Stomach (tissue), 9 donors: ENCODE measurements around the gene CCDC141. TPM values are rescaled to one million over a fixed set of nuclear protein-coding genes. Genes with fewer than 3 reads are reported as not detected.
"Not testable (repeated sequence)": the region's sequence is repeated elsewhere in the genome, so short reads cannot be mapped to it uniquely, and the experiment has no call there.

ENCODE experiments used
- DNase-seq, 2 donors: peaks; one replicate each; pipeline versions ENCODE4 v3.0.0 to v3.0.0-alpha.2; 2013 to 2019
- H3K27ac ChIP-seq, 5 donors: fragments of 200-600 bp in 4 of 5; sonication (generic) in 4 of 5; one replicate each; pipeline ENCODE4 v1.5.1; 2013 to 2019; ENCODE audit warnings: mild to moderate bottlenecking in 1 of 5, moderate library complexity in 1 of 5
- H3K27me3 ChIP-seq, 3 donors: fragments of 200-600 bp; sonication (generic); one replicate each; pipeline ENCODE4 v1.5.1; 2017 to 2019; ENCODE audit warnings: mixed run types in 1 of 3
- H3K36me3 ChIP-seq, 4 donors: fragments of 200-600 bp; sonication (generic); 1 replicate in 3 of 4; 2 replicates in 1 of 4; pipeline ENCODE4 v1.5.1; 2016 to 2019
- H3K4me1 ChIP-seq, 4 donors: fragments of 200-600 bp; sonication (generic); one replicate each; pipeline ENCODE4 v1.5.1; 2016 to 2019
- H3K4me3 ChIP-seq, 4 donors: fragments of 200-600 bp; sonication (generic) in 3 of 4; one replicate each; pipeline ENCODE4 v1.5.1; 2016 to 2019; ENCODE audit warnings: mild to moderate bottlenecking in 1 of 4
- H3K9me3 ChIP-seq, 4 donors: fragments of 200-600 bp; sonication (generic); one replicate each; pipeline ENCODE4 v1.5.1; 2016 to 2019
- CTCF ChIP-seq, 7 experiments: fragments of 450-650 bp in 4 of 7; fragments of 200-600 bp in 3 of 7; sonication (generic) in 3 of 7; IDR thresholded peaks; one replicate each; pipeline ENCODE4 v1.5.1; 2016 to 2019; ENCODE audit warnings: antibody characterized with exemption in 7 of 7, control low read depth in 2 of 7, mild to moderate bottlenecking in 1 of 7
- EP300 ChIP-seq: sonication (generic); formaldehyde crosslinking; IDR thresholded peaks from one replicate; pipeline ENCODE4 v1.6.1; 2017; ENCODE audit warnings: antibody characterized with exemption
- POLR2A ChIP-seq, 4 donors: fragments of 450-650 bp; IDR thresholded peaks; one replicate each; pipeline ENCODE4 v1.6.1; 2016; ENCODE audit warnings: antibody characterized with exemption in 4 of 4, control low read depth in 2 of 4, mild to moderate bottlenecking in 1 of 4, moderate library complexity in 1 of 4
- POLR2AphosphoS5 ChIP-seq, 3 donors: sonication (generic); formaldehyde crosslinking; IDR thresholded peaks; one replicate each; pipeline ENCODE4 v1.6.1; 2016; ENCODE audit warnings: antibody characterized with exemption in 3 of 3
- WGBS, 5 donors: extraction: QIAGEN DNeasy Blood & Tissue Kit in 3 of 5; methylation state at CpG; one replicate each; pipeline versions ENCODE4 v1.1.5 to v1.1.7; 2013 to 2018; 5-methylcytosine and 5-hydroxymethylcytosine counted together
- intact Hi-C: fragments of 100-400 bp; cut with DNase I; formaldehyde crosslinking; loops from one replicate; pipeline ENCODE4 v1.15.1; 2023; ENCODE audit warnings: low total_unique reads
- polyA plus RNA-seq, 3 donors: library from polyadenylated mRNA; stranded (reverse); fragments of 200-250 nt; gene quantifications; one replicate each; pipeline ENCODE4 v1.2.3, GENCODE V29; 2013
- total RNA-seq, 5 donors: library from RNA; depleted of rRNA; stranded (reverse); fragments of >200 nt; gene quantifications; one replicate each; pipeline versions ENCODE4 v1.1.0 to v1.2.3, GENCODE V29; 2014 to 2016
- donor health status: healthy with polysubstance abuse.
- donor health status: Bipolar disorder and iron deficiency.
- donor health status: healthy.

CCDC141 gene
- total and polyA plus RNA-seq, 8 donors = 0.10 to 12.5 (median 1.2) TPM; not detected in 1

- Histone ChIP-seq H3K27ac (peak overlapping the region in 2 of 5 donors; percentile 49 to 57), H3K36me3 (no peaks in the 10 kb centered on the region), H3K4me1 (peaks cover 0 to 31% (median 14%) of the 10 kb centered on the region in 4 donors), H3K4me3 (peak overlapping the region in 2 of 4 donors; percentile 16 to 24), H3K27me3 (no peaks in the 10 kb centered on the region), H3K9me3 (no peaks in the 10 kb centered on the region)
- DNase-seq = no peak
- intact Hi-C loops = no loop called here
- TF ChIP-seq POLR2AphosphoS5 (IDR thresholded peaks at IDR 0.05) = no peak
- 38 to 59% (median 45%) methylated on average over 4 of the region's 4 CpGs for WGBS, 5 donors
Observed at GRCh38 chr2:179049203-179049545, 763 bp downstream of the CCDC141 start.

GRCh38 chr2:179048099-179048498, 1.8 kb downstream of the CCDC141 start:
- no peak for TF ChIP-seq POLR2AphosphoS5 (IDR thresholded peaks at IDR 0.05)
- TF ChIP-seq EP300 = no peak
- no peak for TF ChIP-seq POLR2A (IDR thresholded peaks at IDR 0.05)
- no peak for TF ChIP-seq CTCF (IDR thresholded peaks at IDR 0.05)
- Histone ChIP-seq H3K27ac (no peak overlapping the region), H3K4me1 (peaks cover 0 to 31% (median 14%) of the 10 kb centered on the region in 4 donors), H3K27me3 (no peaks in the 10 kb centered on the region), H3K9me3 (no peaks in the 10 kb centered on the region), H3K4me3 (no peak overlapping the region), H3K36me3 (no peaks in the 10 kb centered on the region)
- intact Hi-C loops = no loop called here
- DNase-seq = no peak
- 92 to 99% (median 95%) methylated on average over 2 of the region's 2 CpGs for WGBS, 5 donors

- 0 to 40% (median 0%) methylated on average over 1 of the region's 1 CpG for WGBS, 5 donors
- intact Hi-C loops, H3K9me3 ChIP-seq: not testable (repeated sequence)
Observed at GRCh38 chr2:179045602-179046001, 4.3 kb downstream of the CCDC141 start.

GRCh38 chr2:179044500-179044899, 5.4 kb downstream of the CCDC141 start:
- Histone ChIP-seq H3K27ac (no peak overlapping the region), H3K4me1 (peaks cover 0 to 11% (median 2%) of the 10 kb centered on the region in 4 donors)
- intact Hi-C loops = no loop called here

More at GRCh38 chr2:179045602-179046001, 4.3 kb downstream of the CCDC141 start:
- not testable (repeated sequence) for H3K36me3 ChIP-seq, H3K27ac ChIP-seq, DNase-seq, H3K27me3 ChIP-seq, H3K4me3 ChIP-seq
- peaks cover 0 to 22% (median 9%) of the 10 kb centered on the region in 4 donors for H3K4me1 ChIP-seq

GRCh38 chr2:179037807-179038206, 12.1 kb downstream of the CCDC141 start:
- intact Hi-C loops = no loop called here
- TF ChIP-seq POLR2AphosphoS5 (IDR thresholded peaks at IDR 0.05) (no peak), POLR2A (IDR thresholded peaks at IDR 0.05) (no peak), CTCF (IDR thresholded peaks at IDR 0.05) (no peak), EP300 (no peak)
- Histone ChIP-seq H3K9me3 (no peaks in the 10 kb centered on the region), H3K4me3 (no peak overlapping the region), H3K36me3 (no peaks in the 10 kb centered on the region), H3K27me3 (no peaks in the 10 kb centered on the region), H3K27ac (no peak overlapping the region), H3K4me1 (no peaks in the 10 kb centered on the region)
- no peak for DNase-seq
- WGBS, 5 donors = 88 to 94% (median 90%) methylated on average over 4 of the region's 4 CpGs

More at GRCh38 chr2:179044500-179044899, 5.4 kb downstream of the CCDC141 start:
- TF ChIP-seq CTCF (IDR thresholded peaks at IDR 0.05) (no peak), POLR2A (IDR thresholded peaks at IDR 0.05) (no peak), POLR2AphosphoS5 (IDR thresholded peaks at IDR 0.05) (no peak), EP300 (no peak)
- Histone ChIP-seq H3K36me3 (no peaks in the 10 kb centered on the region), H3K4me3 (no peak overlapping the region), H3K27me3 (no peaks in the 10 kb centered on the region), H3K9me3 (no peaks in the 10 kb centered on the region)
- 72 to 82% (median 78%) methylated on average over 3 of the region's 3 CpGs for WGBS, 5 donors
- no peak for DNase-seq
